Inflammatory macrophage treated with lipopolysaccharide for 4 hours (primary cell): ENCODE measurements around the gene KRT15.

Source experiments
- DNase-seq: peaks from one replicate; pipeline ENCODE4 v3.0.0-alpha.2; 2020

KRT15 gene

DNA sequence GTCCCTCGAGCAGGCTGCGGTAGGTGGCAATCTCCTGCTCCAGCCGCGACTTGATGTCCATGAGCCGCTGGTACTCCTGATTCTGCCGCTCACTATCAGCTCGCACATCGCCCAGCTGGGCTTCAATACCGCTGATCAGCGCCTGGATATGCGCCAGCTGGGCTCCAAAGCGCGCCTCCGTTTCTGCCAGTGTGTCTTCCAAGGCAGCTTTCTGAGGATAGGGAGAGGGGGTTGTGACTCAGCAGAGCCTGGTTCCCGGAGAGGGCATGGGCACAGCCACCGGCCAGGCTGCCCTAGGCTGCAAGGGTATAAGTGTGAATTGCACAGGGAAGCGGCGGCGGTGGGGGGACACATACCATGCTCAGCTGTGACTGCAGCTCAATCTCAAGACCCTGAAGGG, 5.1 kb upstream of the KRT15 start:
- DNase-seq = no peak

DNA sequence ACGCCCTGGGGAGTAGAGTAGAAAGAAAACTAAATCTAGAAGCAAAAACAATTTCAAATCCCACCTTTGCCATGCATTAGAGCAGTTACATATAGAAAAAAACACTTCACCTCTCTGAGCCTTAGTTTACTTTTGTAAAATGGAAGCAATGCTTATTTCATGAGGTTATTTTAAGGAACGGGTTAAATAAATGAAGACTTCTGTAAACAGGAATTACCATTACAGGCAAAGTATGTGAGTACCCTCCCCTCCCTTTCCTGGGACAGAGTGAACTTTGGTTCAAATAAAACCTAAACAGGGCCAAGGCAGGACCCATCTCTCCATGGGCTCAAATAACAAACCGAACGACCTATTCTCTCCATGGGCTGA, 4.5 kb upstream of the KRT15 start:
- no peak for DNase-seq

DNA sequence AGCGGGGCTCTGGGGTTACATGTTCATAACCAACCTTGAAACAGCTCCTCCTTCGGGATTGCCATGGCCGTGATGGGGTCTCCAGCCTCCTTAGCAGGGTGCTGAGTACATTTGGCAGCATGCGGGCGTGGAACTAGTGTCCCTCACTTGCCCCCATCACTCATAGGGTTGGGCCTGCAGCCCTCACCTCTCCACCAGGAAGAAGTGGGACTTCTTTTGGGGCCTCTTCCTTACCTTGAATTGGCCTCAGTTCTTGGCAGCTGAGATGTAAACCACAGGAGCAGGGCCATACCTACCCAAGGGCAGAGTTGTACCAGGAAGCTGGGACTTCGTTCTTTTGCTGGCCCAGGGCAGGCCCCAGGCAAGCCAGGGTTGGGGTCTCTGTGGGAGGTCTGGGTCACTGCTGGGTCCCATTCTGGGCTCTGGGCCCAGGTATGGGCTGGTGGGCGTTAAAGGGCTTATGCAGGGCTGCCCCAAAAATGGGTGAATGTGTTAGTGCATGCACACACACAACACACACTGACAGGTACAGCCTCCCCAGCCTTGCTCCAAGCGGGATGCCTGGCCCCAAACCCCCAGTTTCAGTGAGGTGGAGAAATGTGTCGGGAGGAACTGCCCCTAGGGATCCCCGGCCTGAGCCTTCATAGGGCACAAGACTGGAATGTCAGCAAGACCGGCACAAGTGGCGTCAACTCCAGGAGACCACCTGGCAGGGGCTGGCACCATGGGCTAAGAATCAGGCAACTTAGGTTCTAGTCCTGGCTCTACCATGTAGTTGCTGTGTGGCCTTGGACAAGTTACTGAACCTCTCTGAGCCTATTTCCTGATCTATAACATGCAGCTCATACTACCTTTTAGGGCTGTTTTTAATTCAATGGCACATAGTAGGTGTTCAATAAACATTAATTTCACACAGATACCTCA, 3.9 kb upstream of the KRT15 start:
- no peak for DNase-seq

DNA sequence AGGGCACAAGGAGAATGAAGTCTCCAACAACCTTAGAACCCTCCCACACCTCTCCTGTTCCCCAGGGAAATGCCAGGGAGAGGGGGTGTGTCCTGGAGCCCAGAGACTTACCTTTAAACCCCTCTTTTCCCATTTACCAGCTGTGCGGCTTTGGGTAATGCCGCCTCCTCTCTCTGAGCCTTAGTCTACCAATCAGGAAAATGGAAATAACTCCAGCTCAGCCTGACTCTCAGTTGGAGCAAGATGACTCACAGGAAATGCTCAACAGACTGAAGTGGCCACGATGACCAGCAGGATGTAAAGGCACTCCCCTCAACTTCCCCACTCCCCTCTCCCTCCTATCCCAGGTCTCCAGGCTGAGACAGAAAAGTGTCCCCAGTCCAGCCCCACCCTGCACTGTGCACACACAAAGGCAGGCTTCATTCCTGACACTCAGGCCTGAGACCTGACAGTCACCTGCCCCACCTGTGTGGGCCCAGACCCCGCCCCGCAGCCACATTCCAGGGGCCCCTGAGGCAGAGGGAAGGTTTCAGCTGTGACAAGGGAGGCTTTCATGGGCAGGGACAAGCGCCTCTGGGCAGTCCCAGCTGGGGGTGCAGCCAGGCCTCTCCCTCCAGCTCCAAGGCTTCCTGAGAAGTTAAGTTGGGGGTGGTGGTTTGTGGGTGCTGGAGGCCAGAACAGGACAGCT, 3.0 kb upstream of the KRT15 start:
- DNase-seq = peak; percentile 48

DNA sequence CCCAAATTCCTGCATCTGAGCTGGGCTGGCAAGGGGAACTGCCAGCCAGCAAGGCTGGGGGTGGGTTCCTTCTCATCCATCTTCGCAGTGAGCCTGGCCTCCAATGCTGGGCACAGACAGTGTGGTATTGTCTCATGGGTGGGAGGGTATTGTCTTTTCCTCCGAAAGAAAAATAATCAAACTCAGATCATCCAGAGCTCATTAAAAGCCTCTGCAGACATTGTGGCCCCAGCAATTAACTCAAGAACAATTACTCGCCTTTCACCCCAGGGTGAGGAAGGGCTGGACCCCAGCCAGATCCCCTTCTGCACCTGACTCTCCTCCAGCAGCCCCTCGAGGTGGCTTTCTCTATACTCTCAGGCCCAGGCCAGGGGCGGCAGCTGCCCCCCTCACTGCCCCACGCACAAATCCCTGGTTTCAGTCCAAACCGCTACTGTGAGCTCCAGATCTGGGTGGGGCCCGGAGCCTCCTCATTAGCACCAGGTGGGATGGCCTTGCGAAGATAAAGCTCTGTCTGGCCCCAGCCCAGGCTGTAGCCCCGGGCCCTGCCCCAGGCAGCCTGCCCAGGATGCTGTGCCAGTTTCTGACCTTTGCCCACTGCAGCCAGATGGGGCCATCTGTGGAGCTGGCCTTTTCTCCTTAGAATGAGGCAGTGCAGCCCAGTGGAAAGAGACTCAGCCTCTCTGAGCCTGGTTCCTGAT, 2.3 kb upstream of the KRT15 start:
- no peak for DNase-seq

DNA sequence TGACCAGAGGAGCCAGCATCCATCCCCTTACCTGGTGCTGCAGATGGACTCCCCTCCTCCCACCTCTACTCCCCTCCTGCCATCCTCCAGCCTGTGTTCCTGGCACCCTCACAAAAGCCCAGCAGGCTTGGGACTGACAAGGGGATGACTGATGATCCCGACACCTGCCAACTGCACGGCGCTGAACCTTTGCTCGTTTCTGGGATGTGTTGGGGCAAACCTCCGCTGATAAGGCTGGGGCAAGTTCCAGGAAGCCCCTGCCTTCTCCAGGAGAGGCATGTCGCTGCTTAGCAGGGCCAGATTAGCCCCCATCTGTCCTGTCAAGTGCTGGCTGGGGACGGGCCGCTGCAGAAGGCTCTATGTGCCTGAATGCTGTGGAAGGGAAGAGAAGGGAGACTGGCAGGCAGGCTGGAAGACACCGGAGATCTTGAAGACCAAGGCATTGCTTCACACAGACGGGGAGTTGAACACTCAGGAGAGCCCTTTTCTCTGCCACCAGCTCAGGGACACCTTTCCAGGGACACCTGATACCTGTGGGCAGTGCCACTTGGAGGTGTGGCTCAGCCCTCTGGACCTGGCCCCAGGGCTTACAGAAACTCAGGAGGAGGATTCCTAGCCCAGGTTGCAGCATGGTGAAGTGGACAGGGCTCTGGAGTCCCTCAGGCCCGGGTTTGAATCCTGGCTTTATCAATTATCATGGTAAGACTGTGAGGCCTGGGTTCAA, 973 bp upstream of the KRT15 start:
- no peak for DNase-seq

DNA sequence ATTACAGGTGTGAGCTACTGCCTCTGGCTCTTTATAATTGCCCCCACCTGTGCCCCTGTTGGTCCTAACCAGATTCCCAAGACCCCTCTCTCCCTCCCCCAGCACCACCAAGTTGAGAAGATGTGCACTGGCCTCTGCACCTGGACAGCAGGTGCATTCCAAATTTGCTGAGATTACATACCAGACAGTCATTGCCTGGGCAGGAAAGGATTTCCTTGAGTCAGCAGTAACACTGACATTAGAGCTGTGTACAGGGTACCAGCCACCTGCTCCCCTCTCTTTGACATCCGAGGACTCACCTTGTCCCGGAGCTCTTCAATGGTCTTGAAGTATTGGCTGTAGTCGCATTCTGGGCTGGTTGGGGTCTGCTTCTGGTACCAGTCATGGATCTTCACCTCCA, 659 bp downstream of the KRT15 start:
- DNase-seq = no peak

DNA sequence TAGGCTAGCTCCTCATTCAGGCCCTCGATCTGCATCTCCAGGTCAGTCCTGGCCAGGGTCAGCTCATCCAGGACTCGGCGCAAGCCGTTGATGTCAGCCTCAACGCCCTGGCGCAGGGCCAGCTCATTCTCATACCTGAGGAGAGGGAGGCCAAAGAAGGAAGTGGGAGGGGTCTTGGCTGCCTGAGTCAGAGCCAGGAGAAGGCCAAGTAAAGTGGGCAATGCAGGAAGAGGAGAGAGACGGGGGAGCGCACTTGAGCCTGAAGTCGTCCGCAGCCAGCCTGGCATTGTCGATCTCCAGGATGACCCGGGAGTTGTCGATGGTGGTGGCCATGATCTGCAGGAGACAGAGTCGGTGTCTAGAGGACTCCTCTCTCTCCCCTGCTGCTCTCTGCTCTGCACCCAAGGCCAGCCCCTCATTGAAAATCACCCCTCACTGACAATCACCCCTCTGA, 1.8 kb downstream of the KRT15 start:
- no peak for DNase-seq

DNA sequence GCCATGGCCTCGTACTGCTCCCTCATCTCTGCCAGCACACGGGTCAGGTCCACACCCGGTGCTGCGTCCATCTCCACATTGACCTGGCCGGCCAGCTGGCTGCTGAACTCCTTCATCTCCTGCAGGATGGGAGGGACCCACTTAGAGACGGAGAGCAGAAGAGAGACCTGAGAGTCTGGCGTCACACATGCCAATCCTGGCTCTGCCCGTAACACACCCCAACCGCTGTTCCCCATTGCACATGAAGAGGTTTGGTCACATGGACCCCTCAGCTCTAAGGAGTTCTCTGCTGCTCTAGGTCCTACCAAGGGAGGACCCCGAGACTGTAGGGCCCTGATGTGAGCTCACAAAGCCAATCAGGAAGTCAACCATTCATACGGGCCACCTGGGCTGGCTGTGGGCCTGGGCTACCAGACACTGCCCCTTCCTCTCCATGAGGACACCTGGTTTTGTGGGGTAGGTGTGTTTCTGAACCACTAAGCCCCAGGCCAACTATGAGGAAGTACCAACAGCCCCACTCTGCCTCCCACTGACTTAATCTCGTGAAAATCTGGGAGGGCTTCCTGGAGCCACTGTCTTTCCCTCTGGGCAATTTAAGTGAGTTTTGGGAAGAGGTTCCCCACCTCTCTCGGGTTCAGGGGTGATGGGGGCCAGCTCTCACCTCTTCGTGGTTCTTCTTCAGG, 2.4 kb downstream of the KRT15 start:
- DNase-seq = no peak

DNA sequence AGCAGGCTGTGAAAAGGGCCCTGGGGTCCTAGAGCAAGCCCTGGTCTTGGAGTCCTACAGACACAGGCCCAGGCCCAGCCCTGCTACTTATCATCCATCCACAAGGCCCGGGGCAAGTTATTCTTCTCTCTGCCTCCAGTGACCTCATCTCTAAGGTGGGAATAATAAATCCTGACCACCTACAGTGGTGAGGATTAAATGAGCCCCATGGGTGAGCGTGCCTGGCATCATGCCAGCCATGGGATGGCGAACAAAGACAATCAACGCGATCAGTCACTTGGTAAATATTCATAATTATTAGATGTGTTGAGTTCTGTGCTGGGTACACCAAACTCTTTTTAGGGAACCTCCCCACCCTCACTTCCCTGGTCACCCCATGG, 5.5 kb downstream of the KRT15 start:
- DNase-seq = no peak

DNA sequence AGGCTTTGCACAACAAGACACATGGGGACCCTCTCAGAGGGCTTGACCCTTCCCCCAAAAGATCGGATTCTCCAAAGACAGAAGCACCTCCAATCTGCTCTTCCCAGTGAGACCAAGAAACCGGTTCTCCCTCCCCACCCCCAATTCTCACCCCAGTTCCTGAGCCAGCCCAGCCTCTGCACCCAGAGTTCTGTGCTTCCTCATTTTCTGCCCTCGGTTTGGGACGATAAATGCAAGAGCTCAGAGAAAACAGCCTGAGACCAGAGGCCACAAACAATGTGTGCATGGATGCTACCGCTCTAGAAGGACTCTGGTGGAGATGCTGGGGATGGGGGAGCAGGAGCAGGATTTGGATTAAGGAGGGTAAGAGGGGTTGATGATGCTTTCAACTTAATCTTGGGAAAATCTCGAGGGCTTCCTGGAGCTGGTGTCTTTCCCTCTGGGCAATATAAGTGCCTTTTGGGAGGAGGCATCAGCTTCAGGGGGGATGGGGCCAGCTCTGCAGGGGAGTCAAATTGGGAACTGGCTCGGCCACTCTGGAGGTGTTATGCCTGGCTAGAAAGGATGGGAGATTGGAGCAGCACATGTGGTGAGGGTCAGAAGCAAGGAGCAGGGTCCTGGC, 6.0 kb downstream of the KRT15 start:
- no peak for DNase-seq

DNA sequence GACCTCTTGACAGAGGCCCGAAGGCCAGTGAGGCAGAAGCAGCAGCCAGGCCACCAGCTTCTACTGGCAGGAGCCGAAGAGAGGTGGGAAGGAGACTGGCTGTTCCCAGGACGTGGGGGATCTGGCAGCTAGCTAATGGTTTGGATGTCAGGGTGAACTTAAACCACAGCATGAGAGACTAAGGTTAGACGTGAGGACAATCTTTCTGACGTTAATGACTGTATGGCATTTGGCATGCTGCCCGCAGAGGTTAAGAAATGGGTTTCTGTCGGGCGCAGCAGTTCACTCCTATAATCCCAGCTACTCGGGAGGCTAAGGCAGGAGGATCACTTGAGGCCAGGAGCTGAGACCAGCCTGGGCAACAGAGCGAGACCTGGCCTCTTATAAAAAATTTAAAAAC, 7.0 kb downstream of the KRT15 start:
- DNase-seq = no peak

DNA sequence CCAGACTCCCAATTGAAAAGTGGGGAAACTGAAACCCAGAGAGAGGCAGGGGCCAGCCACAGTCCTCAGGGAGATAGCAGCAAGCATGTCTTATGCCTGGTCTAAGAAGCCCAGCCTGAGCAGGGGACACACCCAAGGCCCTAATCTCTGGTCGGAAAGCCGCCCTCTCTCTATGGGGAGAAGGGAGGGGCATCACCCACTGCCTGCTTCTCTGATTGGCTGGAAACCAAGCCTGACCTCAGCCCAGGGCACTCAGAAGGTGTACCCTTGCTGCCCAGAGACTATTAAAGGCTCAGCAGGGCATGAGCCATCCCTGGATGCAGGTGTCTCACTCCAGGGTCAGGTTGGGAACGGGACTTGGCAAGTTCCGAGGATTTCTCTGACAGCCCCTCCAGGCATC, 7.6 kb downstream of the KRT15 start:
- no peak for DNase-seq

DNA sequence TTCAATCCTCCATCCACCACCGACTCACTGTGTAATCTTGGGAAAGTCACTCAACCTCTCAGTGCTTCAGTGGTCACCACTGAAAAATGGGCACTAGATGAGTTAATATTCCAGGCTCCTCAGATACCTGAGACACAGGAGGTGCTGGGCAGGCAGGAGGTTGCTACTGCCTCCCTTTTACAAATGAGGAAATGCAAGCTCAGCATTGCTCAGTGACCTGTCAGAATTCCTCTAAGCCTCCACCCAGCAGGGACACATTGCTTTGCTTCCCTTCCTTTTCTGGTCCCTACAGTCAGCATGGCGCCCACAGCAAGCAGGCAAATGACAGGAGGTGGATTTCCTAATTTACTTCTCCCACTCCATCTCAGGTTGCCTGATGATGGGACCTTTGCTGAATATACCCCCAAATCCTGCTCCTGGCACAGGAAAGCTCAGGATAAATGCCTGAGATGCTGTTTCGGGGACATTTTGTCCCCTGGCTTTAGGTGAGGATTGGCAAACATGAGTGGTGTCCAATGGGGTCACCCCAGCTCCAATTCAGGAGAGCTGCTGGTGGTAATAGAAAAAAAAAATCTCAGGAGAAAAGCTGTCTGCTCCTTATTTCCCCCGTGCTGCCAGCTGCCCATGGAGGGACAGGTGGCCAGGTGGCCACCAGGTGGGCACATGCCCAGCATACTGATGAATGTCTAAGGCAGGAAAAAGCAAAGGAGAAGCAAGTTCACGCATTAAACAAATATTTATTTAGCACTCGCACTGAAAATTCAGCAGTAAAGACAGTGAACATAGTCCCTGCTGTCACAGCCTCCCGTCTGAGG, 8.2 kb downstream of the KRT15 start:
- no peak for DNase-seq

DNA sequence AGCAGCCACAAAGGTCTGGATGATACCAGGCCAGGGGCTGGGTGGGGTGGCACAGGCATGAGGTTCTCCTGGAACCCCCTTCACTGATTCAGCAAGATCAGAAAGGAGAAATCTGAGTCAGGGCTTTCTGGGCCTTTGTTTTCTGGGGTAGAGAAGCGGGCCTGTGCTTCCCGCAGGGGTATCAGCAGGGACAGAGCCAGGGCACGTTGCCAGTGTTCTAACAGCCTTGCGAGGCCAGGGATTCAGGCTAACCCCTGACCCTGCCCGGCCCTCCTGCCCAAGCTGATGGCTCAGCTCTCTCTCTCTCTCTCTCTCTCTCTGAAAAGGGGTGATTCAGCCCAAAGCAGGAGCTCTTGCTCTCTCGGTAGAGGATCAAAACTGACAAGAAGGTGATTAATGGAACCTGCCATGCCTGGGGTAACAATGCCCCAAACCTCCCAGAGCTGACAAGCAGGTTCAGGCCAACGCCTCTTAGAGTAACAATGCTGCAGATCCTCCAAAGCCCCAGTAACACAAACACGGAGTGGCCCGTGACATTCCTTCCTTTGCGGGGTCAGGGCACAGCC, 11.3 kb downstream of the KRT15 start:
- DNase-seq = no peak

DNA sequence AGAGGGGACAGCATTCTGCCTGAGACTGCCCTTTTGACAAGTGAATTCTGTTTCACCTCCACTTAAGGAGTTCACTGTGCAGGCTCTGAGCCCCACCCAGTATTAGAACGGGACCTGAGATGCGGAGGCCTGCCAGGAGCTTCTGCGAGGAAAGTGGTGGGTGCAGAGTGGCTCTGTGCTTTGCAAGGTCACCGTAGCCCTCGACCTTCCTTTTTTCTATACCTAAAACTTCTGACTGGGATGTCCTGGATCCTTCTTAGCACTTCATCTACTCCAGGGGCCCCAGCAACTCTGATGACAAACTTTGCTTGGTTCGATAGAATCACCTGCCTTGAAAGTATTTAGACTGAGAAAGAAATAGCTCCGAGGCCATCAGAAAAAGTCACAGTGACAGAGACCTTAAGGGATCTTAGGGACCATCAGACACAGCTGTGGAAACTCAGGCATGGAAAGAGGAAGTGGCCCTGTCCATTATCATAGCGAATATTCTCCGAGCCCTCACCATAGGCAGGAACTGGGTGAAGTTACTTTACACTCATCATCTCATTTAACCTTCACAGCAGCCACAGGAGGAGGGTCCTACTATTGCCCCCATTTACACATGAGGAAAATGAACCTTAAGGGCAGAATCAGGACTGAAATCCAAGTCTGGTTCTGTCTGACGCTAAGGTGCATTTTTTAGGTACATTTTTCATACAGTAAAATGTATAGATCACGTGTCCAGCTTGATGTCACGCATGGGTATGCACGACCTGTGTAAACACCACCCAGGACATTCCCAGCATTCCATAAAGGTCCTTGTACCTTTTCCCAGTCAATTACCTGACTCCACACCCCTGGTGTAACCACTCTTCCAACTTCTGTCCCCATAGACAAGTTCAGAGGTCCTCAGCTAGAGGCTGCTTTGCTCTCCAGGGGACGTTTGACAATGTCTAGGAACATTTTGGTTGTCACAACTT, 12.6 kb downstream of the KRT15 start:
- DNase-seq = peak; percentile 13

DNA sequence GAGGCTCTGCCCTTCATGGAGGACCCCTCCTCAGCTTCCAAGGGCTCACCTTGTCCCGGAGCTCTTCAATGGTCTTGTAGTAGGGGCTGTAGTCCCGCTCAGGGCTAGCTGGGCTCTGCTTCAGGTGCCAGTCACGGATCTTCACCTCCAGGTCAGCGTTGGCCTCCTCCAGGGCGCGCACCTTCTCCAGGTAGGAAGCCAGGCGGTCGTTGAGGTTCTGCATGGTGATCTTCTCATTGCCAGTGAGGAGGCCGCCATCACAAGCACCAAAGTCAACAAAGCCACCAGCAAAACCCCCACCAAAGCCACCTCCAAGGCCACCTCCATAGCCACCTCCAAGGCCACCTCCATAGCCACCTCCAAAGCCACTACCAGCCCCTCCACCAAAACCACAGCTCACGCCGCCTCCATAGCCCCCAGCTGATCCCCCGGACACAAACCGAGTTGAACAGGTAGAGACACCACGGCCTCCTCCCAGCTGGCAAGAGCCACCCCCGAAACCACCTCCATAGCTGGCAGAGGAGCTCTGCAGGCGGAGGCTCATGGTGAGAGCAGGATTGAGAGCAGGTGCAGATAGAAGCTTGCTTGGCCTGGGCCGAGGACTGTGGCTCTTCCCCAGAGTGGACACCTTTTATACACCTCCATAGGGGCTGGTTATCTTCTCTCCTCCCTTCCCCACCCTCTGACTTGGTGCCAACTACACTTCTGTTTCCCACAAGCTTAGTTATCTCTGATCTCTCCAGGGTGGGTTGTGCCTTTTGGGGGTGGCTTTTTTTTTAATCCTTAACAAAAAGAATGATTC, 13.5 kb downstream of the KRT15 start, which contains the start of gene KRT13:
KRT13 (minus strand) TSS at position 606 of the 802 bp plus-strand sequence; CDS start at position 544, 62 bp downstream.
- no peak for DNase-seq

DNA sequence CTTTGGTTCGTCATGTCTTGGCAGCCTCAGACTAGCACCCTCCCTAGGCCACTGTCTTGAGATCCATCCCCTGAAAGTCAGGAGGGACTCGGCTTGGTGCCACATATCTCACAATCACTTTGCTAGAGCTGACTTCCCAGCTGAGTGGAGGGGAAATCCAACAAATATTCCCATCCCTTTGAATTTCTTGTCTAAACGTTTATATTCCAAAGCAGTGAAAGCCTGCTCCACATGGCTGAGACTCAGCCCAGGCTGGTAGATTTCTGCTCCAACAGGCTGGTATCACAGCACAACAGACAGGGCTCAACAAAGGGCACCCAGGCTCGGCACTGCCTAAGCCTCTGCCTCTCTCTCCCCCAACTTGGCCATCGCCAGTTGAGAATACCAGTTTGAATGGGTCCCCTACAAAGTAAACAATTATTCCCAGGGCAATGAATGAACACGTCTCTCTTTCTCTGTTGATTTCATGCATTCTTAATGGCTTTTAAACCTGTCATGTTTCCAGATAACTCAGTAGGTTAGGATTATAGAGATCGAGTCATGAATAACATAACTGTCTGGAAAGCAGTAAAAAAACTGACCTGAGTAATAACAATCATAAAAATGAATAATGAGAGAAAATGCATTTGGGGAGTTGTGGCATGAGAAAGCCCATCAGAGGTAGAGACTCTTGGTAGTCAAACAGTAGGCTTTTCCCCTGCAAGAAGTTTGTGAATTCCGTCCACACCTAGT, 14.3 kb downstream of the KRT15 start:
- no peak for DNase-seq
